ENCODE data around the gene TP53I13.

DNA sequence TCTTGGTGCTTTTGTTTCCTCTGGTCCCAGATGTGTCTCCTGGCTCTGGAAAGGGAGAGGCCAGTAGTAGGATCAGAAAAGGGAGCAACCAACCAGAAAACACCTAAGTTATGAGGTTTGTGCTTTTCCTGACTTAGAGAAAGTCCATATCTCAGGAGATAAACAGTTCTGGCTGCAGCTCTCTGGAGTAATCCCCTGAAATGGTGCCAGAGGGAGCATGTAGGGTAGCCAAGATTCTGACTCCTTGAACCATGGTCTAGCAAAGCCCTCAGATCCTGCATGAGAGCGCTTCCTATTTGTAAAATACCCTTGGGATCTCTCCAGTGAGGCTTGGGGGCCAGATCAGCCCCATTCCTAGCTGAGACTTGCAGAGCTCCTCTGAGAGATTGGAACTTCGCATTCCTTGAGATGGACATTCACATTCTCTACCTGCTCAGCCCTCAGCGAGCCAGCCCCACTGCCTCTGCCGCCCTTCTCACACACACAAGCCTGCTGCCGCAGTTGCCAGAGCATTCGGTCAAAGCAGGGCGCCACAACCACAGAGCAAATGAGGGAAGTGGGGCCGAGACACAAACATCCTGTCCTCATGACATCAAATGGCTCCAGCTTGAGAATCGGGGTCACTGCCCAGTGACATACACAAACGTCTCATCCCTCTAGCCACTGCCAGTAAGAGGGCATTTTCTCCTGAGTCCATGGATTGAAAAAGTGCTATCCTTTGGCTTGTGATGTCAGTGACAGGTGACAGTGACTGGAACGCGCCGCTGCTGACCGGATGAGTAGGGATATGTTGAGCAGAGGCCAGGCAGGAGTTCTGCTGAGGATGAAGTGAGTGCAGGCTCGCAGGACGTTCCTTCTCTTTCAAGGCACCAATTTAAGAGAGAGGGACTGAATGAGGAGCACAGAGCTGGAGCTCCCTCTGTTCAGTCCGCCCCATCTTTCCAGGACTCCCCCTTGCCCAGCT is 6.7 kb upstream of the TP53I13 start:
- TF ChIP-seq POLR2AphosphoS5 (IDR thresholded peaks at IDR 0.05) (peak; percentile 81 to 84 (median 82)), POLR2A (IDR thresholded peaks at IDR 0.05) (peak in 2 of 3 donors; percentile 8 to 21)
- TF ChIP-seq, protein P1, sequence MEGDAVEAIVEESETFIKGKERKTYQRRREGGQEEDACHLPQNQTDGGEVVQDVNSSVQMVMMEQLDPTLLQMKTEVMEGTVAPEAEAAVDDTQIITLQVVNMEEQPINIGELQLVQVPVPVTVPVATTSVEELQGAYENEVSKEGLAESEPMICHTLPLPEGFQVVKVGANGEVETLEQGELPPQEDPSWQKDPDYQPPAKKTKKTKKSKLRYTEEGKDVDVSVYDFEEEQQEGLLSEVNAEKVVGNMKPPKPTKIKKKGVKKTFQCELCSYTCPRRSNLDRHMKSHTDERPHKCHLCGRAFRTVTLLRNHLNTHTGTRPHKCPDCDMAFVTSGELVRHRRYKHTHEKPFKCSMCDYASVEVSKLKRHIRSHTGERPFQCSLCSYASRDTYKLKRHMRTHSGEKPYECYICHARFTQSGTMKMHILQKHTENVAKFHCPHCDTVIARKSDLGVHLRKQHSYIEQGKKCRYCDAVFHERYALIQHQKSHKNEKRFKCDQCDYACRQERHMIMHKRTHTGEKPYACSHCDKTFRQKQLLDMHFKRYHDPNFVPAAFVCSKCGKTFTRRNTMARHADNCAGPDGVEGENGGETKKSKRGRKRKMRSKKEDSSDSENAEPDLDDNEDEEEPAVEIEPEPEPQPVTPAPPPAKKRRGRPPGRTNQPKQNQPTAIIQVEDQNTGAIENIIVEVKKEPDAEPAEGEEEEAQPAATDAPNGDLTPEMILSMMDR (IDR thresholded peaks at IDR 0.05 in 8 of 11, conservative IDR thresholded peaks at IDR 0.05 in 3 of 11), result no peak

All from spleen (tissue), 7 donors.